HepG2 (cell line): Measurements from ENCODE around the gene ABHD3. TPM values are rescaled to one million over a fixed set of nuclear protein-coding genes. Genes with fewer than 3 reads are reported as not detected.

ENCODE experiments used
- HNRNPH1 ChIP-seq: fragments of 200-400 bp; formaldehyde crosslinking; optimal IDR thresholded peaks from 2 replicates; pipeline ENCODE3; 2017; ENCODE audit warnings: mild to moderate bottlenecking, low read depth, low read length
- HOXA3 ChIP-seq: sonication (generic); formaldehyde crosslinking; IDR thresholded peaks from 2 replicates; pipeline ENCODE4 v1.5.0; 2020; ENCODE audit warnings: missing genetic modification reagents
- IKZF5 ChIP-seq: IDR thresholded peaks from 2 replicates; pipeline ENCODE4 v1.6.1; 2018; ENCODE audit warnings: missing genetic modification reagents, mild to moderate bottlenecking, missing compliant biosample characterization
- NFE2L1 ChIP-seq: sonication (generic); formaldehyde crosslinking; IDR thresholded peaks from 2 replicates; pipeline ENCODE4 v1.4.0; 2020; ENCODE audit warnings: missing genetic modification reagents, mild to moderate bottlenecking, borderline replicate concordance
- RXRB ChIP-seq: IDR thresholded peaks from 2 replicates; pipeline ENCODE4 v1.6.1; 2016; ENCODE audit warnings: borderline replicate concordance, missing genetic modification reagents, missing compliant biosample characterization
- SP1 ChIP-seq, 2 experiments: fragments of 450-650 bp in 1 of 2; sonication (generic) in 1 of 2; formaldehyde crosslinking in 1 of 2; IDR thresholded peaks; 2 replicates each; pipeline versions ENCODE4 v1.4.0 to v1.6.1; 2016 to 2020; ENCODE audit warnings: missing genetic modification reagents in 1 of 2
- TCF12 ChIP-seq, 2 experiments: fragments of 450-650 bp in 1 of 2; sonication (generic) in 1 of 2; formaldehyde crosslinking in 1 of 2; IDR thresholded peaks; 2 replicates each; pipeline versions ENCODE4 v1.6.1 to v1.8.0; 2017 to 2022; ENCODE audit warnings: antibody characterized with exemption in 1 of 2, mild to moderate bottlenecking in 1 of 2, missing genetic modification reagents in 1 of 2, moderate library complexity in 1 of 2
- ZMYM4 ChIP-seq: sonication (generic); formaldehyde crosslinking; IDR thresholded peaks from 2 replicates; pipeline ENCODE4 v1.8.1; 2023; ENCODE audit warnings: mild to moderate bottlenecking, missing genetic modification reagents
- ZNF205 ChIP-seq: IDR thresholded peaks from 2 replicates; pipeline ENCODE4 v1.6.1; 2018; ENCODE audit warnings: missing biosample characterization, missing genetic modification reagents
- ZNF253 ChIP-seq: sonication (generic); formaldehyde crosslinking; IDR thresholded peaks from 2 replicates; pipeline ENCODE4 v1.8.0; 2022; ENCODE audit warnings: mild to moderate bottlenecking, missing genetic modification reagents, borderline replicate concordance
- ZNF407 ChIP-seq: sonication (generic); formaldehyde crosslinking; IDR thresholded peaks from one replicate; pipeline ENCODE4 v1.5.1; 2020; ENCODE audit warnings: mild to moderate bottlenecking, missing genetic modification reagents; ENCODE audit errors: not compliant biosample characterization
- ZNF777 ChIP-seq: sonication (generic); formaldehyde crosslinking; IDR thresholded peaks from 2 replicates; pipeline ENCODE4 v1.4.0; 2020; ENCODE audit warnings: missing genetic modification reagents
- polyA plus RNA-seq, 8 experiments: library from polyadenylated mRNA; depleted of rRNA in 3 of 8; stranded (reverse) in 7 of 8; unstranded in 1 of 8; fragments of >200 nt; fragmentation: Illumina TruSeq in 4 of 8; extraction: Trizol in 4 of 8; gene quantifications; 2 replicates each; pipeline versions ENCODE4 v1.2.1 to v1.2.3, GENCODE V29; 2011 to 2016; ENCODE audit warnings: low read depth in 4 of 8, missing spikeins in 1 of 8, mixed read lengths in 1 of 8; ENCODE audit not compliant: insufficient read depth in 1 of 8
- total RNA-seq, 5 experiments: library from RNA; depleted of rRNA; stranded (reverse); fragments of >200 nt; fragmentation: Illumina TruSeq; extraction: Trizol; gene quantifications; 2 replicates each; pipeline ENCODE4 v1.2.3, GENCODE V29; 2016; ENCODE audit warnings: low read depth in 1 of 5
- TF ChIP-seq, protein P1 (sequence below): IDR thresholded peaks from 2 replicates; pipeline ENCODE4 v1.6.1; 2016; ENCODE audit warnings: missing genetic modification reagents, missing compliant biosample characterization
- TF ChIP-seq, protein P2 (sequence below): sonication (generic); formaldehyde crosslinking; IDR thresholded peaks from 2 replicates; pipeline ENCODE4 v1.5.1; 2020; ENCODE audit warnings: mild to moderate bottlenecking, missing genetic modification reagents

ABHD3 gene
- total and polyA plus RNA-seq, 2 of the 13 experiments (the other 11 are each of a cell fraction or from before 2014, with no cell fraction given), result 32.1 to 40.2 TPM

- no peak for TF ChIP-seq ZNF407 (CRISPR knock-in tag)
- peak; percentile 83 for TF ChIP-seq RXRB (CRISPR knock-in tag)
- 0 out of 2 replicates have a peak, but pooled peaks have one; percentile 44 for TF ChIP-seq IKZF5 (CRISPR knock-in tag)
- TF ChIP-seq, protein P1, sequence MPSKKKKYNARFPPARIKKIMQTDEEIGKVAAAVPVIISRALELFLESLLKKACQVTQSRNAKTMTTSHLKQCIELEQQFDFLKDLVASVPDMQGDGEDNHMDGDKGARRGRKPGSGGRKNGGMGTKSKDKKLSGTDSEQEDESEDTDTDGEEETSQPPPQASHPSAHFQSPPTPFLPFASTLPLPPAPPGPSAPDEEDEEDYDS (CRISPR knock-in tag), result no peak
- peak; percentile 82 for TF ChIP-seq ZMYM4 (CRISPR knock-in tag)
- TF ChIP-seq, protein P2, sequence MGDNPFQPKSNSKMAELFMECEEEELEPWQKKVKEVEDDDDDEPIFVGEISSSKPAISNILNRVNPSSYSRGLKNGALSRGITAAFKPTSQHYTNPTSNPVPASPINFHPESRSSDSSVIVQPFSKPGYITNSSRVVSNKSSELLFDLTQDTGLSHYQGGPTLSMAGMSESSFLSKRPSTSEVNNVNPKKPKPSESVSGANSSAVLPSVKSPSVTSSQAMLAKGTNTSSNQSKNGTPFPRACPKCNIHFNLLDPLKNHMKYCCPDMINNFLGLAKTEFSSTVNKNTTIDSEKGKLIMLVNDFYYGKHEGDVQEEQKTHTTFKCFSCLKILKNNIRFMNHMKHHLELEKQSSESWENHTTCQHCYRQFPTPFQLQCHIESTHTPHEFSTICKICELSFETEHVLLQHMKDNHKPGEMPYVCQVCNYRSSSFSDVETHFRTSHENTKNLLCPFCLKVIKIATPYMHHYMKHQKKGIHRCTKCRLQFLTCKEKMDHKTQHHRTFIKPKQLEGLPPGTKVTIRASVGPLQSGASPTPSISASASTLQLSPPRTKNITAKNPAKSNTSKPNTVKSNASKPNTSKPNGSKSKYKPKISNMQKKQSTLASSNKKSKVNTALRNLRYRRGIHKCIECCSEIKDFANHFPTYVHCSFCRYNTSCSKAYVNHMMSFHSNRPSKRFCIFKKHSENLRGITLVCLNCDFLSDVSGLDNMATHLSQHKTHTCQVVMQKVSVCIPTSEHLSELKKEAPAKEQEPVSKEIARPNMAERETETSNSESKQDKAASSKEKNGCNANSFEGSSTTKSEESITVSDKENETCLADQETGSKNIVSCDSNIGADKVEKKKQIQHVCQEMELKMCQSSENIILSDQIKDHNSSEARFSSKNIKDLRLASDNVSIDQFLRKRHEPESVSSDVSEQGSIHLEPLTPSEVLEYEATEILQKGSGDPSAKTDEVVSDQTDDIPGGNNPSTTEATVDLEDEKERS (CRISPR knock-in tag), result 0 out of 2 replicates have a peak, but pooled peaks have one; percentile 21
- no peak for TF ChIP-seq HNRNPH1
- TF ChIP-seq SP1 (IDR thresholded peaks at IDR 0.05), result no peak
- no peak for TF ChIP-seq SP1 (CRISPR knock-in tag; IDR thresholded peaks at IDR 0.05)
- no peak for TF ChIP-seq NFE2L1 (CRISPR knock-in tag)
- TF ChIP-seq ZNF205 (CRISPR knock-in tag), result no peak
- peak; percentile 42; the same call in 1 of the 2 replicates for TF ChIP-seq HOXA3 (CRISPR knock-in tag)
- TF ChIP-seq ZNF253 (CRISPR knock-in tag), result no peak
- no peak for TF ChIP-seq TCF12 (IDR thresholded peaks at IDR 0.05)
- no peak for TF ChIP-seq TCF12 (CRISPR knock-in tag; IDR thresholded peaks at IDR 0.05)
- no peak for TF ChIP-seq ZNF777 (CRISPR knock-in tag)
Measured at GRCh38 chr18:21684731-21685130, 19.8 kb downstream of the ABHD3 start (continued).
